IPS-18a (cell line): ENCODE results near the gene TP53BP2.
"Not testable (repeated sequence)": the region's sequence is repeated elsewhere in the genome, so short reads cannot be mapped to it uniquely, and the experiment has no call there.

ENCODE experiments used
- H3K27ac ChIP-seq: one replicate; pipeline ENCODE4 v1.5.1; 2013; ENCODE audit warnings: low read length
- H3K27me3 ChIP-seq: one replicate; pipeline ENCODE4 v1.6.1; 2013; ENCODE audit warnings: mild to moderate bottlenecking, low read length; ENCODE audit not compliant: control insufficient read depth, insufficient read depth
- H3K36me3 ChIP-seq: one replicate; pipeline ENCODE4 v1.6.1; 2013; ENCODE audit warnings: low read depth, low read length; ENCODE audit not compliant: control insufficient read depth
- H3K4me1 ChIP-seq: one replicate; pipeline ENCODE4 v1.6.1; 2013; ENCODE audit warnings: low read depth, low read length; ENCODE audit not compliant: control insufficient read depth
- H3K4me3 ChIP-seq: one replicate; pipeline ENCODE4 v1.5.1; 2013; ENCODE audit warnings: low read length
- H3K9ac ChIP-seq: one replicate; pipeline ENCODE4 v1.6.1; 2013; ENCODE audit warnings: mild to moderate bottlenecking, low read length, moderate library complexity
- H3K9me3 ChIP-seq: one replicate; pipeline ENCODE4 v1.6.1; 2013; ENCODE audit warnings: low read depth, low read length; ENCODE audit not compliant: control insufficient read depth

TP53BP2 gene

DNA sequence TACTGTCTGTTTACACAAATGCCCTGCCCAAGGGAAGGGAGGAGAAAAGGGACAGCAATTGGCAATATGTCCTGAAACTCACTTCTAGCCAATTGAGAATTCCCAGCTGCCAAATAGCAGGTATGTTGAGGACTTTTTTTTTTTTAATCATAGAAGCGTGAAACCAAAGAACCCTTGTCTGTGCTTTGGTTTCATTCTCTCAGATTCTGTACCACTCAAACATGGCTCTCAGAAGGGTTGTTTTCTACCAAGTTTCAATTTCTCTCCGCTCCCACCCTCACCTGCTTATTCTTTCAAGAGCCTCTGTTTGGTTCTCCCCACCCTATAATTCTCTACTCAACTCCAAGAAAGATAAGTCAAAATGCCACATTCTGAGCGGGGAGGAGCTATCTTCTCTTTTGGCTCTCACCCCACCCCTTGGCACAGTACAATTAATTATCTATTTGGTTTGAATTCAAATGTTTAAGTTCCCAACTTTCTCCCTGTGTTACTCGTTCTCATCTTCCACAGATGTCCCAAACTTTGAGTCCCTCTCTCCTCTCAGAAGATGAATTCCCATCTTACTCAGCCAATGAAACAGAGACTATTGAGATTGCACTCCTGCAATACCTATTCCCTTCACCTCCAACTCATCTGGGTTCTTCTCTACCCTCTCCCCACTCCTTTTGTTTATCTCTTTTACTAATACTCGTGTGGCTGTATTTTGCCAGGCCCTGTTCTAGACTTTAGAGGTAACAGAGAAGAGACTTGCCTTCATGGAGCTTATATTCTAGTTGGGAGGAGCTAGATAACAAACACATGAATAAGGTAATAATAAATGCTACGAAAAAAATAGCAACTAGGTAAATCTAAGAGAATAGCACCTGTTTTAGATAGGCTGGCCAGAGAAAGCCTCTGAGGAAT is 3.9 kb upstream of the TP53BP2 start:
- Histone ChIP-seq H3K4me1 (peaks cover 3% of the 10 kb centered on the region), H3K9ac (no peak overlapping the region), H3K9me3 (no peaks in the 10 kb centered on the region), H3K27ac (no peak overlapping the region), H3K4me3 (no peak overlapping the region), H3K36me3 (no peaks in the 10 kb centered on the region), H3K27me3 (no peaks in the 10 kb centered on the region)

DNA sequence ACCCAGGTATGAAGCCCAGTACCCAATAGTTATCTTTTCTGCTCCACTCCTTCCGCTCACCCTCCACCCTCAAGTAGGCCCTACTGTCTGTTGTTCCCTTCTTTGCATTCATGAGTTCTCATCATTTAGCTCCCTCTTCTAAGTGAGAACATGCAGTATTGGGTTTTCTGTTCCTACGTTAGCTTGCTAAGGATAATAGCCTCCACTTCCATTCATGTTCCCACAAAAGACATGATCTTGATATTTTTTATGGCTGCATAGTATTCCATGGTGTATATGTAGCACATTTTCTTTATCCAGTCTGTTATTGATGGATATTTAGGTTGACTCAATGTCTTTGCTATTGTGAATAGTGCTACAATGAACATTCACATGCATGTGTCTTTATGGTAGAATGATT is 2.8 kb upstream of the TP53BP2 start:
- H3K27ac ChIP-seq = no peak overlapping the region
- H3K27me3 ChIP-seq = no peaks in the 10 kb centered on the region
- H3K9me3 ChIP-seq = no peaks in the 10 kb centered on the region
- no peak overlapping the region for H3K4me3 ChIP-seq
- H3K4me1 ChIP-seq = peaks cover 3% of the 10 kb centered on the region
- H3K36me3 ChIP-seq = no peaks in the 10 kb centered on the region
- H3K9ac ChIP-seq = no peak overlapping the region

DNA sequence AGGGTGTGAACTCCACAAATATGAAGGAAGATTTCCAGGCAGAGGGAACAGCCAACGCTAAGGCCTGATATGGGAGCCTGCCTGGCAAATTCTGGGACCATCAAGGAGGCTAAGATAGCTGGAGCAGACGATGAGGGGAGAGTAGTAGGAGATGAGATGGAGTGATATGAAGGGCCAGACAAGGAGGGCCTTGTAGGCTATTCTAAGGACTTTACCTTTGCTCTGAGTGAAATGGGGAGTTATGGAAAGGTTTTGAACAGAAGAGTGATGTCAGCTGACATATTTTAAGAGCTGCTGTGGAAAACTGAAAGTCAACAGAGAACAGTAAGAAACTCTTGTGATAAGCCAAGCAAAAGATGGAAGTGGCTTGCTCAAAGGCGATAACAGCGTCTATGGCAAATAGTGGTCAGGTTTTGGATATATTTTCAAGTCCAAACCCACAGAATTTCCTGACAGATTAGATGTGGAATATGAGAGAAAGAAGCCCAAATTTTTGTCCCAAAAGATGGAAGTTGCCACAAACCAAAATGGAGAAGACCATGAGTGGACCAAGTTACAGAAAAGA is 2.1 kb upstream of the TP53BP2 start:
- H3K27me3 ChIP-seq = no peaks in the 10 kb centered on the region
- peaks cover 3% of the 10 kb centered on the region for H3K4me1 ChIP-seq
- no peaks in the 10 kb centered on the region for H3K36me3 ChIP-seq
- no peak overlapping the region for H3K27ac ChIP-seq
- H3K4me3 ChIP-seq = no peak overlapping the region
- H3K9me3 ChIP-seq = no peaks in the 10 kb centered on the region
- H3K9ac ChIP-seq = no peak overlapping the region

DNA sequence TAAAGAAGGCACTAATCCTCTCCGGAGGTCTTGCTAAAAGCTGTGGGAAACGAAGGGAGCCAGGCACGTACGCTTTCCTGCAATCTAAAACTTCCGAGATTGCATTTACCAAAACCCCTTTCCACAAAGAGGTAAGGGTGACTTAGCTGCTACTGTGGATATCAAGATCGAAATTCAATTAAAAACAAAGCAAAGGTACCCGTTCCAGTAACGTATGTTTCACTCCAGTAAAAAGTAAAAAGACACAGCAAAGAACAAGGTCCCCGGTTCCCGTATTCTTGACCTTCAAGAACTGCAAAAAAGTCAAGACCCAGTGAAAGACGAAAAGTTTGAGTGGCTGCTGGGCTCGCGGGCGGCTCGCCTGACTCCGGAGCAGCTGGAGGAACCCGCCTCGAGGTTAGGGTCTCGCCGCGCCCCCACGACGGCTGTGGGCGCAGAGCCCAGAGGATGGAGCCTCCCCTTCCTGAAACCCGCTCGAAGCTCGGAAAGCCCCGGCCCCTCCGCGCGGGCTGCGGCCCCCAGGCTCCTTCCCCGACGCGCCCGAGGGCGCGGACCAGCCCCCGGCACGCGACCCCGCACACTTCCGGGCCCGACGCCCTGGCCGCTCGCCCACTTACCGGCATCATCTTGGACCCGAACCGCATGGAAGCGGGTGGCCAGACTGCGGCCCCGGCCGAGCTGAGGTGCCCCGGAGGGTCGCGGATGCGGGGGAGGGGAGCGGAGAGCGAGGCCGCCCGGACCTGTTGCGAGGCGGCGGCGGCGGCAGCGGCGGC is 524 bp downstream of the TP53BP2 start:
- Histone ChIP-seq H3K27me3 (no peaks in the 10 kb centered on the region), H3K9ac (peak overlapping the region; percentile 92), H3K4me3 (peak overlapping the region; percentile 99), H3K36me3 (no peaks in the 10 kb centered on the region), H3K9me3 (no peaks in the 10 kb centered on the region), H3K27ac (peak overlapping the region; percentile 83), H3K4me1 (peaks cover 5% of the 10 kb centered on the region)

DNA sequence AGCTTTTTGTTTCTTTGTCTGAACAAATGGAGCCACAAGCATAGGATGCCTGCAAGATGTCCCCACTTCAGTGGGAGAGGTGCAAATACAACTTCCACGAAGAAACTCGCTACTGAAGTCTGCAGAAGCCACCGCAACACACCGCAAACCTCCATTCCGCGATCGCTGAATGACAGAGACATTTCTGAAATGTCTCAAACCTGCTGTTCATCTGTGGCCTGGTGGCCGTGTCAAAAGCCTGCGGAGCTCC is 1.0 kb downstream of the TP53BP2 start:
- no peaks in the 10 kb centered on the region for H3K9me3 ChIP-seq
- H3K4me1 ChIP-seq = peaks cover 7% of the 10 kb centered on the region
- H3K36me3 ChIP-seq = no peaks in the 10 kb centered on the region
- peak overlapping the region; percentile 99 for H3K4me3 ChIP-seq
- H3K27me3 ChIP-seq = no peaks in the 10 kb centered on the region
- H3K27ac ChIP-seq = peak overlapping the region; percentile 83
- H3K9ac ChIP-seq = peak overlapping the region; percentile 92

DNA sequence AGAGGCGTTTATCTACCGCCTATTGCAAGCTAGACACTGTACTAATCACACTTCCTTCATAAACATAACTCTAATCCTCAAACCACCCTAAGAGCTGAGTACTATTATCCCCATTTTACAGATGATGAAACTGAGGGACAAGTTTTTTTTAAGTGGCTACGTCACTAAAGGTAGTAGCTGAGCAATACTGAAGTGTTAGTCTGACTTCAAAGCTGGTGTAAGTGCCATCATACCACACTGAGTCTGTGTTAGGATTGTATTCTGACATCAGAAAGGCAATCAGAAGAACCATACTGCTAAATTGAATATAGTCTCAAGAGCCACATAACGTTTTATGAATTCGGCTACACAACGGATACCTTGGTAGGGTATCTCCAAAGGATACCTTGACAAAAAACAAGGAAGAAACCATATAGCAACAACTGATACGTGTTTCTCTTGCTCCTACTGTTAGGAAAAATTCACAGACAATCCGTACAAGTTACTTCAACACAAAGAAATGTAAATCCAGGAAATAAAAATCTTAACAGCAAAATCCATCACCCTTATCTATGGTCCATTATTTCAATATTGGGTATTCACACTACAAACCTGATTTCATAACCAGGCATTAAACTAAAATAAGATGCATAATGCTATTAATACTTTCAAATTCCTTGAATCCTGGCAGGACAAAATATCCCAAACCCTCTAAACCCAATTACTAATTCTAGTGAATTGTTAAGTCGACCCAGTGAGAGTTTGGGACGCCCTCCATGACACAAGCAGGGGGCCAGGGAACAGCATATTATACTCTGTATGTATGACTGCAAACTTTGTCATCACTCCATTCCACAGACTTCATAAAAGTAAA is 1.6 kb downstream of the TP53BP2 start:
- Histone ChIP-seq H3K4me3 (peak overlapping the region; percentile 99), H3K36me3 (no peaks in the 10 kb centered on the region), H3K9me3 (no peaks in the 10 kb centered on the region), H3K9ac (peak overlapping the region; percentile 92), H3K27me3 (no peaks in the 10 kb centered on the region), H3K27ac (no peak overlapping the region), H3K4me1 (peaks cover 8% of the 10 kb centered on the region)

DNA sequence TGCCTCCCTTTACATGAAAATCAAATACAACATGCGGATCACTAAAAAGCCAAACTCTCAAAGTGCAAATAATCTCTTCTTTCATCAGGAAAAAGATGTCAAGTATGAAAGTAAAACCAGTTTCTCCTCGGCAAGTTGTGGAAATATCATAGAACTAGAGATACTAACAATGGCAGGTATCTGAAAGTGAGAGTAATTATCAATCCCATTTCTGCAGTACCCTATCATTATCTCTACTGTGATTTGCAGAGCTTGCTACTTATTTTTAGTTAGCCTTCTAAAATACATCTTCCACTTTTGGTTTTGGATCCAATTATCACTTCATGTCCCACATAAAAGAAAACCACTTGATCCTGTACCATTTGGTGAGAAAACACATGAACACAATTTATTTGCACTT is 3.0 kb downstream of the TP53BP2 start:
- H3K4me1 ChIP-seq = peaks cover 22% of the 10 kb centered on the region
- no peak overlapping the region for H3K9ac ChIP-seq
- H3K27ac ChIP-seq = no peak overlapping the region
- H3K36me3 ChIP-seq = no peaks in the 10 kb centered on the region
- no peak overlapping the region for H3K4me3 ChIP-seq
- H3K9me3 ChIP-seq = no peaks in the 10 kb centered on the region
- no peaks in the 10 kb centered on the region for H3K27me3 ChIP-seq

DNA sequence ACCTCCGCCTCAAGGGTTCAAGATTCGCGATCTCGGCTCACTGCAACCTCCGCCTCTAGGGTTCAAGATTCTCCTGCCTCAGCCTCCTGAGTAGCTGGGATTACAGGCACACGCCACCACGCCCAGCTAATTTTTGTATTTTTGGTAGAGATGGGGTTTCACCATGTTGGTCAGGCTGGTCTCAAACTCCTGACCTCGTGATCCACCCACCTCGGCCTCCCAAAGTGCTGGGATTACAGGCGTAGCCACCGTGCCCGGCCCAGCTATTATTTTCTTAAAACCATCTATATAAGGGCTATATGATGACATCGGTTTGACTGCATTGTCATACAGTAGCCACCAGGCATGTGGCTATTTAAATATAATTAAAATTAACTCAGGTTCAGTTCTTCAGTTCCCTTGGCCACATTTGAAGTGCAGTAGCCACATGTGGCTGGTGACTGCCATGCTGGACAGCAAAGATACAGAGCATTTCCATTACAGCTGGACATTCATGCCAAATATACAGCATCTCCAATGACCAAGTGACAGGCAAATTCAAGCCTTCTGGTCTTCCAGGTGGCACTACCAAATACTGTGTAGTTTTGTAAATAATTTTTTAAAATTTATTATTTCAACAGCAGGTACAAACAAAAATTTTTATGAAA is 3.6 kb downstream of the TP53BP2 start:
- peaks cover 25% of the 10 kb centered on the region for H3K4me1 ChIP-seq
- H3K4me3 ChIP-seq, H3K9ac ChIP-seq, H3K27me3 ChIP-seq, H3K36me3 ChIP-seq, H3K27ac ChIP-seq, H3K9me3 ChIP-seq: not testable (repeated sequence)

DNA sequence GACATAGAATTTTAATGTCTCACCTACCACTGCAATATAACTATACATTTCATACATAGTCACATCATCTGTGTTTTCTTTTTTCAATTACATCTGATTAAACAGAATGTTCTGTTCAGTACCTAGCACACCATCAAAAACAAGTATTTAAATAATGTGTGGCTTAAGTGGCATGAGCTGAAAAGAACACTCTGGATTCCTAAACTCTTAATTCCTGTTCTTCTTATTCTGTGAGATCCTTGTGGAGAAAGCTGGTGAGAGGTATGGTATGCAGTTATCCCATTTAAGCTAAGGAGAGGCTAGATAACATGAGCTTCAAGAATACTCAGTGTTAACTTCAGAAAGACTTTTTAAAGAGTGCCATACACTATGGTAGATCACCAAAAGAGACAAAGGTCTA is 5.5 kb downstream of the TP53BP2 start:
- H3K36me3 ChIP-seq = no peaks in the 10 kb centered on the region
- H3K9me3 ChIP-seq = no peaks in the 10 kb centered on the region
- no peak overlapping the region for H3K9ac ChIP-seq
- no peak overlapping the region for H3K4me3 ChIP-seq
- peaks cover 25% of the 10 kb centered on the region for H3K4me1 ChIP-seq
- H3K27ac ChIP-seq = no peak overlapping the region
- no peaks in the 10 kb centered on the region for H3K27me3 ChIP-seq

DNA sequence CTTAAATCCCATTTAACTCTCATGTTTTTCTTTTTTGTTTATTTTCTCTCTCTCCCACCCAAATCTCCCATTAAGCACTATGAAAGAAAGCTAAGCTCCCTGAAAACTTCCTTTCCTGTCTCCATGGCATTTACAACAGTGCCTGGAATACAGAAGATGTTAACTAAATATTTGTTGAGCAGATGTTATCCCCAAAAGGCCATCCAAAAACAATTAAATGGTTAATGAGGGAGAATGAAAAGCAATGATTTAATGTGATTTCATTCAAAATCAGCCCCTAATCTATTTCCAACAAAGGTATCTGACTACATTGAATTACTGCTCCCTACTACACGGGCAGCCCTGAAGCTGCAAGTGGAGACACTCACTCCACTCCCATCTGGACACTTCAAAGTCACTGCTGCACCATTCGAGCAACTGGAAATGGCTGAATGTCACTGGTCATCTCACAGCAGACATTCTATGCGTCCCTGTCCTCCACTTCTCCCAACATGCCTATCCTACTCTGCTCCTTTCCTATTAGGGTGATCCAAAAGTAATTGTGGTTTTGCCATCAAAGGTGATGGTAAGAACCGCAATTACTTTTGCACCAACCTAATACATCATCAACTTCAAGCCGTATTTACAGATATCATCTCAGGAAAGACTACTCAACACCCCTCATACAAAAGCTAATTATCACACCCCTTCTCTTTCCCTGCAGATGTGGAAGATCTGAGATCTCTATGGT is 7.5 kb downstream of the TP53BP2 start:
- no peaks in the 10 kb centered on the region for H3K36me3 ChIP-seq
- H3K9ac ChIP-seq = no peak overlapping the region
- no peak overlapping the region for H3K4me3 ChIP-seq
- no peak overlapping the region for H3K27ac ChIP-seq
- no peaks in the 10 kb centered on the region for H3K9me3 ChIP-seq
- H3K27me3 ChIP-seq = no peaks in the 10 kb centered on the region
- peaks cover 25% of the 10 kb centered on the region for H3K4me1 ChIP-seq
